Fibroblast of peridontal ligament (primary cell): ENCODE data around the gene ELMO3.

Source experiments
- DNase-seq: peaks from one replicate; pipeline ENCODE4 v3.0.0-alpha.2; 2010; ENCODE audit errors: extremely low read depth

Gene ELMO3

DNA sequence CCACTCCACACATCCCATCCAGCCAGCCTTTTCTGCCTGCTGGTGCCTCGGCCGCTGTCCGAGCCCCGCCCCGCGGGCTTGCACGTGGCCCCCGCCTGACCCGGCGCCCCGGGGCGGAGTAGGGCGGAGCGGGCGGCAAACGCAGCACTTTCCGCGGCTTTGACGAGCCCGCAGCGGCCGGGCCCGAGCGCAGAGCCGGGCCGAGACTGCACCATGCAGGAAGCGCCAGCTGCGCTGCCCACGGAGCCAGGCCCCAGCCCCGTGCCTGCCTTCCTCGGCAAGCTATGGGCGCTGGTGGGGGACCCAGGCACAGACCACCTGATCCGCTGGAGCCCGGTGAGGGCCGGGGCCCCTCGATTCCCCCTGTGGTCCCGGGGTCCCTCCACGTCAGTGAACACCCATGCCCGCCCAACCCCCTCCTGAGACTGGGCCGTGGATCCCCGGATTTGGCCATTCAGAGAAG, 34.3 kb upstream of the ELMO3 start, which contains the start of gene HSF4:
TSS of gene HSF4 (plus strand) at position 147 of the 463 bp plus-strand sequence. CDS start at position 214, 67 bp downstream.
- peak; percentile 35 for DNase-seq

DNA sequence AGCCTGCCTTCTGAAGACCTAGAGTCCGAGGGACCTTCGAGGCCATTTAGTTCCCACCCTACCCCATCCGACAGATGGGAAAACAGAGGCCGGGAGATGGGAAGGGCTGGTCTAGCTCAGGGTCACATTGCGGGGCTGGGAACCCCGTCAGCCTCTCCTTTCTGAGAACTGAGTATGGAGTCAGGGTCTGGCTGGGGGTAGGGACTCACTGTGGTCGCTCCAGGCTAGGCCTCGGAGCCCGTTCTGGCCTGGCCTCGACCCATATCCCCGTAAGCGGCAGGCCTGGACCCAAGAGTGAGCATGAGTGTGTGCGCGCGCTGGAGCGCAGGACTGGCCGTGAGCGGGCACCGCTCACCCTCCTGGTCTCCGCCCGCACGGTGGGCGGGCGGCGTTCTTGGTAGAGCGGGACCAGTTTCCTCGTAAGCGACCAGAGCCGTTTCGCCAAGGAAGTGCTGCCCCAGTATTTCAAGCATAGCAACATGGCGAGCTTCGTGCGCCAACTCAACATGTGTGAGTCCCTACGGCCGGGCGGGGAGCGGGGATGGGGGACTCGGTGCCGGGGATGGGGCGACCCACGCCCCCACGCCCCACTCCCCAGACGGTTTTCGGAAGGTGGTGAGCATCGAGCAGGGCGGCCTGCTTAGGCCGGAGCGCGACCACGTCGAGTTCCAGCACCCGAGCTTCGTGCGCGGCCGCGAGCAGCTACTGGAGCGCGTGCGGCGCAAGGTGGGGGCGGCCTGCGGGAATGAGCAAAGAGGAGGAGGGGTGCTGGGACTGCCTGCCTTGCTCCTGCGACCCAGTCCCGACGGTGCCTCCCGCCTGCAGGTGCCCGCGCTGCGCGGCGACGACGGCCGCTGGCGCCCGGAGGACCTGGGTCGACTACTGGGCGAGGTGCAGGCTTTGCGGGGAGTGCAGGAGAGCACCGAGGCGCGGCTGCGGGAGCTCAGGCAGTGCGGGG, 33.5 kb upstream of the ELMO3 start:
- no peak for DNase-seq

GRCh38 chr16:67166110-67166547, 32.8 kb upstream of the ELMO3 start:
- DNase-seq: no peak

DNA sequence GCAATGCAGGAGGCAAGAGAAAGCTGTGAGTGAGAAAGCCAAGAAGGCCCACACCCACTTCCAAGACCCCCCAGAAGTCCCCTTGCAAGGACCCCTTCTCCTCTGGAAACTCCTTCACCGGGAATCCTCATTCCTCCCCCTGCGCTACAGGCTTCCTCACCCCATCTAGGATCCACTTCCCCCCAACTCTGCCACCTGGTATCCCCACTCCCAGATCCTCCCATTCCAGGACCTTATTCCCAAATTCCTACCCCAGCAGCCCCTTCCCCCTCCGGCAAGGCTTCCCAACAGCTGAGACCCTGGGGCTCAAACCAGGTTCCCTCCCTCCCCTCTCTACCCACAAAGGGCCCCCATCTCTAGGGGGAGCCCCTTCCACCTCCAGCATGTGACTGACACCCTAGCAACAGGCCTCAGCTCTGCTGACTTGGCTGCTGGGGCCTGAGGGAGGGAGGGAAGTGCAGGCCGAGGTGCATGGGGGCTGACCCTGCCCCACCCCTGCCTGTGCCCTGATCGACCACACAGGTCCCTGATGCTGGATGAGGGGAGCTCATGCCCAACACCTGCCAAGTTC, 32.2 kb upstream of the ELMO3 start:
- no peak for DNase-seq

GRCh38 chr16:67167588-67167987, 31.3 kb upstream of the ELMO3 start:
- DNase-seq: no peak

DNA sequence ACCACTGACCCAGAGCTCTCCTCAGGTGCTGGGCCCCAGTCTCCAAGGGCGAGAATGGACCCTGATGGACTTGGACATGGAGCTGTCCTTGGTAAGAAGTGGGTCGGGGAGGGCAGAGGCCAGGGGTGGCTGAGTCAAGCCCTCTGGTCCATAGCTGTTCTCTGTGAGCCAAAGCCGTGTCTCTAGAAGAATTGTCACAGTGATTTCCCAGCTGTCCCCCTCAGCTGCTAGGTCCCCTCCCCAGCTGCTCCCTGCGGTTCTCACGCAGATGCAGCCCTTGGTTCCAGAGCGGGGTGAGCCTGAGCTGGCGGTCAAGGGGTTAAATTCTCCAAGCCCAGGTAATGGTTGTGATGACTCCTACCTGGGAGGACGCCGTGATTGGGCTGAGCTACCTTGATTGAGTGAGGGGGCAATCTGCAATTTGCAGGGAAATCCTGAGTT, 29.9 kb upstream of the ELMO3 start:
- DNase-seq: no peak

GRCh38 chr16:67169642-67170167, 29.2 kb upstream of the ELMO3 start:
- DNase-seq: no peak

- peak; percentile 77 for DNase-seq
These were observed 28.6 kb upstream of the ELMO3 start, which contains the start of gene NOL3 for GRCh38 chr16:67170168-67170948. TSS of gene NOL3 (plus strand) at chr16:67170538.

GRCh38 chr16:67170949-67171649, 27.8 kb upstream of the ELMO3 start:
- DNase-seq: peak; percentile 40

- DNase-seq: no peak
These were observed 25.6 kb upstream of the ELMO3 start for GRCh38 chr16:67173323-67173722.

DNA sequence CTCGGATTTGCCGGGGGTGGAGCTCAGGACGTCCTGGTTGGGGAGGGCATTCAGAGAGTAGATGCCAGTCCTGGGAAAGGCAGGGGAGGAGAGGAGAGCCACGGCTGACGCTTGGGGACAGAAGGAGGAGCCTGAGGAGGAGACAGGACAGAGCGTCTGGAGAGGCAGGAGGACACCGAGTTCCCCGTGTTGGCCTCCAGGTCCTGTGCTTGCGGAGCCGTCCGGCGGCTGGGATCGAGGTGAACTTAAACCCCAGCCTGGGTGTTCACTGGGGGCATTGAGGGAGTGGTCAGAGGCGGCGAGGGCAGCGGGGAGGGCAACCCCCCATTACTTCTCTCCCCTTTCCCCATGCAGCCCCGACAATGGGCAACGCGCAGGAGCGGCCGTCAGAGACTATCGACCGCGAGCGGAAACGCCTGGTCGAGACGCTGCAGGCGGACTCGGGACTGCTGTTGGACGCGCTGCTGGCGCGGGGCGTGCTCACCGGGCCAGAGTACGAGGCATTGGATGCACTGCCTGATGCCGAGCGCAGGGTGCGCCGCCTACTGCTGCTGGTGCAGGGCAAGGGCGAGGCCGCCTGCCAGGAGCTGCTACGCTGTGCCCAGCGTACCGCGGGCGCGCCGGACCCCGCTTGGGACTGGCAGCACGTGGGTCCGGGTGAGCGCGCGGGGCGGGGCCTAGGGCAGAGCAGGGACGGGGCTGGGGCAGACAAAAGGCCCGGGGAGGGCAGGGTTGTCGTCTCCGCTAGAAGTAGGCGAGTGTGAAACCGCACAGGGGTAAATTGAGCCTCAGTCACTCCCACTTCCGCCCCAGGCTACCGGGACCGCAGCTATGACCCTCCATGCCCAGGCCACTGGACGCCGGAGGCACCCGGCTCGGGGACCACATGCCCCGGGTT, 24.9 kb upstream of the ELMO3 start:
- peak; percentile 76 for DNase-seq

GRCh38 chr16:67174706-67175231, 24.2 kb upstream of the ELMO3 start:
- DNase-seq: no peak

DNA sequence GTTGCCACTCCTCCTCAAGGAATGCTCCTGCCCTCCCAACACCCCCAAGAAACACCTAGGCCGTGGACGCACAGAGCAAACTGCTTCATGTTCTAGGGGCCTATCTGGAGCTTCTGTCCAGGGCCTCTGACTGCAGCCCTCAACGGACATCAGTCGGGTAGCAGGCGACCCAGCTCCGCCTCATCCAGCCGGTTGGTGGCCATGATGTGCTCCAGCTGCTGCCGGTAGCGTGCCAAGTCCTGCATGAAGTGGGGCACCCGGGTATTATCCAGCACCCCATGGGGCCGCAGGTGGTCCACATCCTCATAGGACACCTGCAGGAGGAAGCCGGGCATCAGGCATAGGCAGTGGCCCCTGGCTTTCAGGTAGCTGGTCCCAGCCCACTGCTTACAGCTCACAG, 22.3 kb upstream of the ELMO3 start:
- no peak for DNase-seq

DNA sequence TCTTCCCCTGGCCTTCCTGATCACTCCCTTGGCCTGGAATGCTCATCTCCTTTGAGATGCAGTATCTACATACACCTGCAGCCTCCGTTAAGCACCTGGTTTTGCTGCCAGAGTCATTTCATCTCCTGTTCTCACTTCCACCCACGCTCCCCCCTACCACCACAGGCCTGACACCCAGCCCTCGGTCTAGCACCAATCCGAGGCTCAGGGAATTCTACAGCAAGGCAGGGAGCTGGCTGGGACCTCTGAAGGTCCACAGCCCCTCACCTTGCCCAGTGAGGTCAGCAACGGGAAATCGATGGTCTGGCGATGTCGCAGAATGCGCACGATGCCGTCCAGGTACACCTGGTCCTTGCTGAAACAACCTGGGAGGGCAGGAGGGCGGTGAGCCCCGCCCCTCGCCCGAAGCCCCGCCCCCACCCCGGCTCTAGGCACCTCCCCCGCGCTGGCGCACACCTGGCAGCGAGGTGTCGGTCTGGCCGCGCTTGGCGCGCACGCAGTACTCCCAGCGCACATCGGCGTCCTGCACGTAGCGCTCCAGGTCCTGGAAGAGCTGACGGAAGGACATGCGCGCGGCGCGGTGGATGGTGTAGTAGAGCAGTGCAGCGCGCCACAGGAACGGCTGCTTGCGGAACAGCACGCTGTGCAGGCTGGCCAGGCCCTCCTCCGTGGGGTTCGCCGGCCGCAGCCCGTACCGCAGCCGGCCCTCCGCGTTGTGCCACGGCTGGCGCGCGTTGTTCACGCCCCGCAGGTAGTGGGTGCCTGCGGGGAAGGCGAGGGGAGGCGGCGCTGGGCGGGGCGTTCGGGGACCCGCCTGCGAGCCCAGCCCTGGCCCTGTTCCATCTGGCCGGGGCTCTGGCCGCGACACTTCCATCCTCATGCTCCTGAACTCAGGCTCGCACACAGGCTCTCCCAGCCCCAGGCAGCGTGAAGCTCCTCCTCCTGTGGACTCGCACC, 20.9 kb upstream of the ELMO3 start:
- DNase-seq: peak; percentile 34

GRCh38 chr16:67179421-67180080, 19.4 kb upstream of the ELMO3 start:
- no peak for DNase-seq

DNA sequence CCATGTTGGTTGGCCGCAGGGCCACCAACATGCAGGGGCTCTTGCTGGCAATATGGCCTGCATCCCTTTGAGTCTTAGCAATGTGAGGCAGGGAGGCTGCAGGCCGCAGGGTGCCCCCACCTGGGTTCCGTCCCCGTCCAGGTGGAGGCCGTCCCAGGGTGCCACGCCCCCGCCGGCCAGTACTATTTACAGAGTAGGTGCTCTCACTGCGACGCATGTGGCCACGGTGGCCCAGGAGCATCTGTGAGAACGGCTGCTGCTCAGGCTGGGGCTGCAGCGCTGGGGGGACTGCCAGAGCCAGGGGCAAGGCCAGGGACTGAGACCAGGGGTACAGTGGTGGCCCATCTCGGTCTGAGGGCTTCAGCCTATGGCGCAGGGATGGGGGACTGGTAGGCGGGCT, 18.8 kb upstream of the ELMO3 start:
- DNase-seq: no peak

DNA sequence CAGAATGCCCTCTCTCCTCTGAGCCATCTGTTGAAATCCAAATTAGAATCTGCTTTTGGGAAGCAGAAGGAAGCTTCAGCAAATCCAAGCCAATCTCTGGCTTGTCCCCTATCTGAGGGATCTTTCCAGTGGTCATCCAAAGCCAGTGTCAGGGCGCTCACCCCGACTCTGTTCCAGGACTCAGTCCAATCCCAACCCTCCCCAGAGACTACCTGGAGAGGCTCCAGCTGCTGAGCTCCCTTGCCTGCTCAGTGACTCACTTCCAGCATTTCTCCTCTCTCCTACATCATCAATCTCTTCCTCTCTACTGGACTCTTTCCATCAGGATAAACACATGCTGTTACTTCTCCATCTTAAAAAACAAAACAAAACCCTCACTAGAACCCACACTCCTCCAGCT, 17.6 kb upstream of the ELMO3 start:
- peak; percentile 93 for DNase-seq

- DNase-seq: no peak
These were observed 16.6 kb upstream of the ELMO3 start for GRCh38 chr16:67182288-67182687.
